ENCODE results near the gene PLPP2. TPM values are rescaled to one million over a fixed set of nuclear protein-coding genes. Genes with fewer than 3 reads are reported as not detected.

Gene PLPP2
- total RNA-seq, 1 donor from 2014 or later: 8.0 TPM

DNA sequence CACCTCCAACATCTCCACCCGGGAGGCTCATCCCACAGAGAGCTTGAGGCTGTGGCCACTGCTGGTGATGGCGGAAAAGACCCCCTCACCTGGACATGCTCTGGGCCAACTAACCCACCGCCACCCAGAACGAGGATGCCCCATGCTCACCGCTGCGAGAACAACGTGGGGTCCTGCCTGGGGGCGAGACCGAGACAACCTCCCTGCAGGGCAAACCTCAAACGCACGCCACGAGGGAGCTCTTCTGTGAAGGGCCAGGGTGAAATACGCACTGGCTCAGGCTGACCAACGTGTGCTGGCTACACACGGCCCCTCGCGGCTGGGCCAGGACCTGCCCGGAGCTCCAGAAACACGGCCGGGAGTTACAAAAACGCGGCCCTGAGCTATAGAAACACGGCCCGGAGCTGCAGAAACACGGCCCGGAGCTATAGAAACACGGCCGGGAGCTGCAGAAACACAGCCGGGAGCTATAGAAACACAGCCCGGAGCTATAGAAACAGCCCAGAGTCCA is 19.0 kb upstream of the PLPP2 start:
- Mint-ChIP-seq H3K36me3 (peaks cover 23% of the 10 kb centered on the region), H3K27ac (no peak overlapping the region), H3K27me3 (ENCODE audit: low read depth) (no peaks in the 10 kb centered on the region), H3K4me1 (no peaks in the 10 kb centered on the region), H3K9me3 (no peaks in the 10 kb centered on the region), H3K4me3 (no peak overlapping the region)
- DNase-seq (ENCODE audit: low spot score in 2 of 2, unreplicated experiment in 2 of 2): no peak
- TF ChIP-seq, protein P1, sequence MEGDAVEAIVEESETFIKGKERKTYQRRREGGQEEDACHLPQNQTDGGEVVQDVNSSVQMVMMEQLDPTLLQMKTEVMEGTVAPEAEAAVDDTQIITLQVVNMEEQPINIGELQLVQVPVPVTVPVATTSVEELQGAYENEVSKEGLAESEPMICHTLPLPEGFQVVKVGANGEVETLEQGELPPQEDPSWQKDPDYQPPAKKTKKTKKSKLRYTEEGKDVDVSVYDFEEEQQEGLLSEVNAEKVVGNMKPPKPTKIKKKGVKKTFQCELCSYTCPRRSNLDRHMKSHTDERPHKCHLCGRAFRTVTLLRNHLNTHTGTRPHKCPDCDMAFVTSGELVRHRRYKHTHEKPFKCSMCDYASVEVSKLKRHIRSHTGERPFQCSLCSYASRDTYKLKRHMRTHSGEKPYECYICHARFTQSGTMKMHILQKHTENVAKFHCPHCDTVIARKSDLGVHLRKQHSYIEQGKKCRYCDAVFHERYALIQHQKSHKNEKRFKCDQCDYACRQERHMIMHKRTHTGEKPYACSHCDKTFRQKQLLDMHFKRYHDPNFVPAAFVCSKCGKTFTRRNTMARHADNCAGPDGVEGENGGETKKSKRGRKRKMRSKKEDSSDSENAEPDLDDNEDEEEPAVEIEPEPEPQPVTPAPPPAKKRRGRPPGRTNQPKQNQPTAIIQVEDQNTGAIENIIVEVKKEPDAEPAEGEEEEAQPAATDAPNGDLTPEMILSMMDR (IDR thresholded peaks at IDR 0.05; ENCODE audit: unreplicated experiment): no peak

DNA sequence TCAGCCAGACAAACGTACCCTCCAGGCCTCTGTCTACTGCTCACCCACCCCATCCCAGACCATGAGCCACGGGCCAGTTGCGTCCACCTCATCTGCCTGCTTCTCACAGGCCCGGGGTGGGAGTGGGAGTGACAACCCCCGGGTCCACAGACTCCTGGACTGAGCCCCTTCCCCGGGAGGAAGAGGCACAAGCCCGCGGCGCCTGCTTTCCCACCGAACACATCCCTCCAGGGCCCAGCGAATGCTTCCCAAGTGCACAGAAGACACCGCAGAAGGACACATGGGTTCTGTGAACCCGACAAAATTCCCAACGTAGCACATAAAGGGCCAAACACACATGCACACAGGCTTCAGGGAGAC is 18.0 kb upstream of the PLPP2 start:
- no peak overlapping the region for H3K4me3 Mint-ChIP-seq
- no peaks in the 10 kb centered on the region for H3K27me3 Mint-ChIP-seq (ENCODE audit: low read depth)
- TF ChIP-seq, protein P1 (IDR thresholded peaks at IDR 0.05; ENCODE audit: unreplicated experiment): no peak
- H3K27ac Mint-ChIP-seq: no peak overlapping the region
- no peak for DNase-seq (ENCODE audit: low spot score in 2 of 2, unreplicated experiment in 2 of 2)
- no peaks in the 10 kb centered on the region for H3K4me1 Mint-ChIP-seq
- H3K36me3 Mint-ChIP-seq: peaks cover 17% of the 10 kb centered on the region
- H3K9me3 Mint-ChIP-seq: no peaks in the 10 kb centered on the region

DNA sequence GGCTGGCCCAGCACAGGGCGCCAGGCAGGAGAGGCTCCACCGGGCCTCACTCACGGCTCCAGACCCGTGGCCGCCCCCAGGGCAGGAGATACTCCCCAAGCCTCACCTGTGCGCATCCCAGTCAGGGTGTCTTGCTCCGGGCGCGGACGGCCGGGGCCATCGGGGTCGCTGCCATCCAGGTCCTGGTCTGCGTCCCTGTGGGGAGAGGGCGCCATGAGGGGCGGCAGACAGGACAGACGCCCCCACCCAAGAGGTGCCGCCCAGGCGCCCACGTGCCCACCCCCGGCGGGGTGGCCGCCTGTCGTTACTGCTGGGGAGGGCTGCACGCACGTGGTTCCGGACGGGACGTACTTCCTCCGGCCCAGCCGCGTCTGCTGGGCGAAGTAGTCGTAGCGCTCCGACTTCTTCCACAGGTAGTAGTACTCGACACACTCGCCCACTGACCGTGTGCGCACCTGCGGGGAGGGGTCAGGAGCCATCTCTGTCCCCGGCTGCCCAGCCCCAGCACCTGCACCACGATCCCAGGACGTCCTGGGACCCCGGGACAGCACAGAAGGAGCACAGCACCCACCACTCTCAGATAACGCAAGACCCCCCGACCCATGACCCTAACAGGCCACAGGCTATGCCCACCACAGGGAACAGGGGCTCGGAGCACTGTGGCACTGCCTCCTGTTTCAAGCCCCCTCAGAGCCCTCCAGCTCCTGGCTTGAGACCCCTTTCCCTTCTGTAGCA is 17.4 kb upstream of the PLPP2 start:
- TF ChIP-seq, protein P1 (IDR thresholded peaks at IDR 0.05; ENCODE audit: unreplicated experiment): no peak
- no peaks in the 10 kb centered on the region for H3K27me3 Mint-ChIP-seq (ENCODE audit: low read depth)
- H3K9me3 Mint-ChIP-seq: no peaks in the 10 kb centered on the region
- no peak overlapping the region for H3K4me3 Mint-ChIP-seq
- H3K36me3 Mint-ChIP-seq: peaks cover 12% of the 10 kb centered on the region
- H3K4me1 Mint-ChIP-seq: no peaks in the 10 kb centered on the region
- H3K27ac Mint-ChIP-seq: no peak overlapping the region
- no peak for DNase-seq (ENCODE audit: low spot score in 2 of 2, unreplicated experiment in 2 of 2)

DNA sequence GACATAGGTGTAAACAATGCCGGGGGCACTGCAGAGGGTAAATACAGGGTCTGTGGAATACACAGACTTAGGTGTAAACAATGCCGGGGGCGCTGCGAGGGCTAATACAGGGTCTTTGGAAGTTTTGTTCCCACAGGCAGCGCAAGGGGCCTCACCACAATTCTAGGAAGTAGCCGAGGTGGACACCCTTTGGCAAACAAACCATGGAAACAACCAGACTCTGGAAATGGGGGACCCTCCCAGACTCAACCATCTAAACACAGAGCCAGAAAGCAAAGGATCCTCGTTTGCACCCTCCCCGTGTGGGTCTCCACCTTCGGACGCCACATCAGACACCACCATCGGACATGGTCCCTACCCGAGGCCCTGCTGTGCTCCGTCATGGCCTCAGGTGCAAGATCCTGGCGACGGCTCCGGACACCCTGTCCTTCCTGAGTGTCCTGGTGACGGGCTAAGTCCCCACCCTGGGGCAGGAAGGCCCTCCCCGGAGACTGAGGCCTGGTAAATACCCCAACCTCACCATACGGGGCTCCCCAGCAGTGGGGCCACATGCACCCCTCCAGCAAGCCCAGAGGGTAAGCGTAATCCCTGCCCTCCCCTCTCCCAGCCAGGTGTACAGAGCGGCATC is 16.7 kb upstream of the PLPP2 start:
- DNase-seq (ENCODE audit: low spot score in 2 of 2, unreplicated experiment in 2 of 2): no peak
- TF ChIP-seq, protein P1 (IDR thresholded peaks at IDR 0.05; ENCODE audit: unreplicated experiment): no peak
- H3K27me3 Mint-ChIP-seq (ENCODE audit: low read depth): no peaks in the 10 kb centered on the region
- H3K27ac Mint-ChIP-seq: no peak overlapping the region
- no peaks in the 10 kb centered on the region for H3K4me1 Mint-ChIP-seq
- peaks cover 12% of the 10 kb centered on the region for H3K36me3 Mint-ChIP-seq
- H3K4me3 Mint-ChIP-seq: no peak overlapping the region
- H3K9me3 Mint-ChIP-seq: no peaks in the 10 kb centered on the region

DNA sequence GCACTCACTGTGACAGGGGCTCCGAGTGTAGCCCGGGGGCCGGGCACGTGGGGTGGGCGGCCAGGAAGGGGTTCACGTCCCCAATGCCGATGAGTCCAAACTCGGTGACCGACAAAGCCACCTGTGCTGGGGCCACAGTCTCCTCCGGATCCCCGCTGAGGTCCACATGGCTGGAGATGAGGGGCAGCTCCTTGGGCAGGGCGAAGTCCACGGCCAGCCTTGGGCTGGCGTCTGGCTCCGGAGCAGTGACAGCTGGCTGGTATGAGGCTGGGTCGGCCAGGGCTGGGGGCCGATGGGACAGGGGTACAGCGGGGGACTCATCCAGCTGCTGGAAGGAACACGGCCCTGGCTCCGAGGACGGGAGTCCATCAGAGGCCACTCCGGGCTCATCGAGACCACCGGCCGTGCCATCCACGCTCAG is 15.9 kb upstream of the PLPP2 start:
- TF ChIP-seq, protein P1 (IDR thresholded peaks at IDR 0.05; ENCODE audit: unreplicated experiment): no peak

More for the DNA sequence above, 15.9 kb upstream of the PLPP2 start:
- Mint-ChIP-seq H3K9me3 (no peaks in the 10 kb centered on the region), H3K36me3 (peaks cover 12% of the 10 kb centered on the region), H3K4me1 (no peaks in the 10 kb centered on the region), H3K27ac (no peak overlapping the region), H3K27me3 (ENCODE audit: low read depth) (no peaks in the 10 kb centered on the region), H3K4me3 (no peak overlapping the region)
- no peak for DNase-seq (ENCODE audit: low spot score in 2 of 2, unreplicated experiment in 2 of 2)

All from mesothelial cell of epicardium (in vitro differentiated cells).